HG02973 (cell line): Measurements from ENCODE around the gene NRG3.

ENCODE experiments used
- ATAC-seq: cut with Tn5 transposase; IDR thresholded peaks from one replicate; pipeline ENCODE4 v1.9.1; 2021; ENCODE audit warnings: moderate library complexity; ENCODE audit not compliant: unreplicated experiment

The NRG3 gene

GRCh38 chr10:82358486-82359099, 483.6 kb downstream of the NRG3 start:
- ATAC-seq, result no peak

- ATAC-seq, result no peak
These were observed 486.3 kb downstream of the NRG3 start for GRCh38 chr10:82361256-82361655.

GRCh38 chr10:82377608-82378007, 502.6 kb downstream of the NRG3 start:
- ATAC-seq, result no peak

- no peak for ATAC-seq
These were observed 503.2 kb downstream of the NRG3 start for GRCh38 chr10:82378146-82378545.

GRCh38 chr10:82383350-82383749, 508.4 kb downstream of the NRG3 start:
- no peak for ATAC-seq

GRCh38 chr10:82390866-82391658, 516.1 kb downstream of the NRG3 start:
- no peak for ATAC-seq

GRCh38 chr10:82391971-82392370, 517.0 kb downstream of the NRG3 start:
- ATAC-seq, result no peak

GRCh38 chr10:82392533-82392932, 517.5 kb downstream of the NRG3 start:
- ATAC-seq, result no peak

GRCh38 chr10:82394122-82394521, 519.1 kb downstream of the NRG3 start:
- ATAC-seq, result no peak

- ATAC-seq, result no peak
These were observed 520.0 kb downstream of the NRG3 start for GRCh38 chr10:82394987-82395386.

- ATAC-seq, result no peak
These were observed 521.9 kb downstream of the NRG3 start for GRCh38 chr10:82396886-82397285.

GRCh38 chr10:82397854-82398253, 522.9 kb downstream of the NRG3 start:
- no peak for ATAC-seq

GRCh38 chr10:82399850-82400249, 524.9 kb downstream of the NRG3 start:
- no peak for ATAC-seq

- ATAC-seq, result no peak
These were observed 525.8 kb downstream of the NRG3 start for GRCh38 chr10:82400841-82401240.

- ATAC-seq, result no peak
These were observed 528.0 kb downstream of the NRG3 start for GRCh38 chr10:82402906-82403401.

- ATAC-seq, result no peak
These were observed 534.7 kb downstream of the NRG3 start for GRCh38 chr10:82409671-82410070.

GRCh38 chr10:82411416-82411815, 536.4 kb downstream of the NRG3 start:
- ATAC-seq, result no peak

- ATAC-seq, result no peak
These were observed 545.0 kb downstream of the NRG3 start for GRCh38 chr10:82420001-82420400.

GRCh38 chr10:82429302-82429701, 554.3 kb downstream of the NRG3 start:
- no peak for ATAC-seq

GRCh38 chr10:82438277-82438676, 563.3 kb downstream of the NRG3 start:
- ATAC-seq, result no peak

- ATAC-seq, result no peak
These were observed 565.8 kb downstream of the NRG3 start for GRCh38 chr10:82440775-82441174.

GRCh38 chr10:82452046-82452445, 577.1 kb downstream of the NRG3 start:
- ATAC-seq, result no peak
